Stomach (tissue), 9 donors: ENCODE data around the gene GRIK2. TPM values are rescaled to one million over a fixed set of nuclear protein-coding genes. Genes with fewer than 3 reads are reported as not detected.

Experiments
- DNase-seq, 2 donors: peaks; one replicate each; pipeline versions ENCODE4 v3.0.0 to v3.0.0-alpha.2; 2013 to 2019
- H3K27ac ChIP-seq, 5 donors: fragments of 200-600 bp in 4 of 5; sonication (generic) in 4 of 5; one replicate each; pipeline ENCODE4 v1.5.1; 2013 to 2019; ENCODE audit warnings: mild to moderate bottlenecking in 1 of 5, moderate library complexity in 1 of 5
- H3K27me3 ChIP-seq, 3 donors: fragments of 200-600 bp; sonication (generic); one replicate each; pipeline ENCODE4 v1.5.1; 2017 to 2019; ENCODE audit warnings: mixed run types in 1 of 3
- H3K36me3 ChIP-seq, 4 donors: fragments of 200-600 bp; sonication (generic); 1 replicate in 3 of 4; 2 replicates in 1 of 4; pipeline ENCODE4 v1.5.1; 2016 to 2019
- H3K4me1 ChIP-seq, 4 donors: fragments of 200-600 bp; sonication (generic); one replicate each; pipeline ENCODE4 v1.5.1; 2016 to 2019
- H3K4me3 ChIP-seq, 4 donors: fragments of 200-600 bp; sonication (generic) in 3 of 4; one replicate each; pipeline ENCODE4 v1.5.1; 2016 to 2019; ENCODE audit warnings: mild to moderate bottlenecking in 1 of 4
- H3K9me3 ChIP-seq, 4 donors: fragments of 200-600 bp; sonication (generic); one replicate each; pipeline ENCODE4 v1.5.1; 2016 to 2019
- EP300 ChIP-seq: sonication (generic); formaldehyde crosslinking; IDR thresholded peaks from one replicate; pipeline ENCODE4 v1.6.1; 2017; ENCODE audit warnings: antibody characterized with exemption
- POLR2A ChIP-seq, 4 donors: fragments of 450-650 bp; IDR thresholded peaks; one replicate each; pipeline ENCODE4 v1.6.1; 2016; ENCODE audit warnings: antibody characterized with exemption in 4 of 4, control low read depth in 2 of 4, mild to moderate bottlenecking in 1 of 4, moderate library complexity in 1 of 4
- POLR2AphosphoS5 ChIP-seq, 3 donors: sonication (generic); formaldehyde crosslinking; IDR thresholded peaks; one replicate each; pipeline ENCODE4 v1.6.1; 2016; ENCODE audit warnings: antibody characterized with exemption in 3 of 3
- WGBS, 5 donors: extraction: QIAGEN DNeasy Blood & Tissue Kit in 3 of 5; methylation state at CpG; one replicate each; pipeline versions ENCODE4 v1.1.5 to v1.1.7; 2013 to 2018; 5-methylcytosine and 5-hydroxymethylcytosine counted together
- intact Hi-C: fragments of 100-400 bp; cut with DNase I; formaldehyde crosslinking; loops from one replicate; pipeline ENCODE4 v1.15.1; 2023; ENCODE audit warnings: low total_unique reads
- polyA plus RNA-seq, 3 donors: library from polyadenylated mRNA; stranded (reverse); fragments of 200-250 nt; gene quantifications; one replicate each; pipeline ENCODE4 v1.2.3, GENCODE V29; 2013
- total RNA-seq, 5 donors: library from RNA; depleted of rRNA; stranded (reverse); fragments of >200 nt; gene quantifications; one replicate each; pipeline versions ENCODE4 v1.1.0 to v1.2.3, GENCODE V29; 2014 to 2016
- TF ChIP-seq, protein P1 (sequence below), 7 experiments: fragments of 450-650 bp in 4 of 7; fragments of 200-600 bp in 3 of 7; sonication (generic) in 3 of 7; IDR thresholded peaks; one replicate each; pipeline ENCODE4 v1.5.1; 2016 to 2019; ENCODE audit warnings: antibody characterized with exemption in 7 of 7, control low read depth in 2 of 7, mild to moderate bottlenecking in 1 of 7
- donor health status: healthy with polysubstance abuse.
- donor health status: Bipolar disorder and iron deficiency.
- donor health status: healthy.

GRIK2 gene
- total and polyA plus RNA-seq, 8 donors, result 0.06 to 7.7 (median 0.50) TPM; not detected in 3

DNA sequence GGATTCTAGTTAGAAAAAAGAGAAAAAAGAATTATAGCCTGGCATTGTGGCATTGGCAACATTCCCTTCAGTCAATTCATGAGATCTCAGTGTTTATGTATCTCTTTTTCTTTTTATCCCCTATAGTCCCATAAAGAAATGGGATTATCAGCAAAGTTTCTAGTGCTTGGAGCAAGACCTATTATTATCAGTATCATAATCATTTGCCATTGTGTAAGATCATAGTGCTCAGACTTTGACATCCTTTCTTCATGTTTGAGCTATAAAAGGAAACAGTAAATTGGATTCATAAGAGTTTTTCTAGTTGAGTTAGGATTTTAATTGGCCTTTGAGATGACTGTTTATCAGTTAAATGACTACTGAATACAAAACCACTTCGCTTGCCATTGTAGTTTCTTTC lies 295.6 kb downstream of the GRIK2 start:
- TF ChIP-seq EP300 (no peak), POLR2A (IDR thresholded peaks at IDR 0.05) (no peak), POLR2AphosphoS5 (IDR thresholded peaks at IDR 0.05) (no peak)
- TF ChIP-seq, protein P1, sequence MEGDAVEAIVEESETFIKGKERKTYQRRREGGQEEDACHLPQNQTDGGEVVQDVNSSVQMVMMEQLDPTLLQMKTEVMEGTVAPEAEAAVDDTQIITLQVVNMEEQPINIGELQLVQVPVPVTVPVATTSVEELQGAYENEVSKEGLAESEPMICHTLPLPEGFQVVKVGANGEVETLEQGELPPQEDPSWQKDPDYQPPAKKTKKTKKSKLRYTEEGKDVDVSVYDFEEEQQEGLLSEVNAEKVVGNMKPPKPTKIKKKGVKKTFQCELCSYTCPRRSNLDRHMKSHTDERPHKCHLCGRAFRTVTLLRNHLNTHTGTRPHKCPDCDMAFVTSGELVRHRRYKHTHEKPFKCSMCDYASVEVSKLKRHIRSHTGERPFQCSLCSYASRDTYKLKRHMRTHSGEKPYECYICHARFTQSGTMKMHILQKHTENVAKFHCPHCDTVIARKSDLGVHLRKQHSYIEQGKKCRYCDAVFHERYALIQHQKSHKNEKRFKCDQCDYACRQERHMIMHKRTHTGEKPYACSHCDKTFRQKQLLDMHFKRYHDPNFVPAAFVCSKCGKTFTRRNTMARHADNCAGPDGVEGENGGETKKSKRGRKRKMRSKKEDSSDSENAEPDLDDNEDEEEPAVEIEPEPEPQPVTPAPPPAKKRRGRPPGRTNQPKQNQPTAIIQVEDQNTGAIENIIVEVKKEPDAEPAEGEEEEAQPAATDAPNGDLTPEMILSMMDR (IDR thresholded peaks at IDR 0.05), result no peak
- H3K4me3 ChIP-seq, result no peak overlapping the region
- 69 to 76% (median 73%) methylated on average over 1 of the region's 1 CpG for WGBS, 5 donors
- H3K27me3 ChIP-seq, result no peaks in the 10 kb centered on the region
- intact Hi-C loops, result no loop called here
- no peaks in the 10 kb centered on the region for H3K4me1 ChIP-seq
- H3K36me3 ChIP-seq, result no peaks in the 10 kb centered on the region
- no peak for DNase-seq
- no peaks in the 10 kb centered on the region for H3K9me3 ChIP-seq
- no peak overlapping the region for H3K27ac ChIP-seq

DNA sequence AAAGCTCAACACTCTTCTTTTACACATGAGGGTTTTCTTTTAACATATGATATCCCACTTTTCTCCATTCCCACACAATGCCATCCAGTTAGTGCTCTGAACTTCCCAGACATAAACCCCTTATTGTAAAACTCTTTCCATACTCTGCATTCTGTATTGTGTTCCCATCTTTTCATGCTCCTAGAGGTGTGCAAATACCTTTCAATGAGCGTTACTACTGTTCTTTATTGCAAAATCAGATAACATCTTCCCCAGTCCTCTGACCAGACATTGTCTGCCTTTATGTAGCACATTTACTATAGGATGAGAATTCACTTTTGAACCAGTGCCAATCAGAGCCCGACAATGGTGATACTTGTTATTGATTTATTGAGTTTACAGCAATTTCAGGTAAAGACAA lies 296.2 kb downstream of the GRIK2 start:
- Histone ChIP-seq H3K4me1 (no peaks in the 10 kb centered on the region), H3K27me3 (no peaks in the 10 kb centered on the region), H3K4me3 (no peak overlapping the region), H3K9me3 (no peaks in the 10 kb centered on the region), H3K36me3 (no peaks in the 10 kb centered on the region), H3K27ac (no peak overlapping the region)
- no peak for TF ChIP-seq POLR2A (IDR thresholded peaks at IDR 0.05)
- TF ChIP-seq POLR2AphosphoS5 (IDR thresholded peaks at IDR 0.05), result no peak
- no peak for TF ChIP-seq EP300
- TF ChIP-seq, protein P1 (IDR thresholded peaks at IDR 0.05), result no peak
- 66 to 82% (median 76%) methylated on average over 2 of the region's 2 CpGs for WGBS, 5 donors
- intact Hi-C loops, result no loop called here
- DNase-seq, result no peak

DNA sequence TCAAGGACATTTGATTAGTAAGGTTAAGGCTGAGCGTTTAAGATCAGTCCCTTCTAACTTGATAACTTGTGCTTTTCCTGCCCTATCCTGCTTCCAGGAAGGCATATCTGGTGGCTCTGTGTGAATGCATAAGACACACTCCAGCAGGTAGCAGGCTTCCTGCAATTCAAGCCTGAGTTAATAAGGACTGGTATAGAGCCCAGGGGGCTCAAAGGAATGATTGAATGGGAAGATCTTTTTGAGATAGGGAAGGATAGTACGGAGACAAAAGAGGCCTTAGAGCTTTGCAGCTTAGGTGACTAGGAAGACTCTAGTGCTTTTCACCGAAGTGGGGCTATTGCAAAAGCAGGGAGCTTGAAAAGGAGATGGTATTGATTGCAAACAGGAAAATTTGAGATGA lies 307.1 kb downstream of the GRIK2 start:
- Histone ChIP-seq H3K9me3 (no peaks in the 10 kb centered on the region), H3K4me1 (no peaks in the 10 kb centered on the region), H3K27ac (no peak overlapping the region), H3K36me3 (no peaks in the 10 kb centered on the region), H3K4me3 (no peak overlapping the region), H3K27me3 (no peaks in the 10 kb centered on the region)
- DNase-seq, result no peak
- TF ChIP-seq POLR2A (IDR thresholded peaks at IDR 0.05), result no peak
- TF ChIP-seq POLR2AphosphoS5 (IDR thresholded peaks at IDR 0.05), result no peak
- TF ChIP-seq, protein P1 (IDR thresholded peaks at IDR 0.05), result no peak
- no peak for TF ChIP-seq EP300
- intact Hi-C loops, result no loop called here
- 36 to 56% (median 39%) methylated on average over 3 of the region's 3 CpGs for WGBS, 5 donors

DNA sequence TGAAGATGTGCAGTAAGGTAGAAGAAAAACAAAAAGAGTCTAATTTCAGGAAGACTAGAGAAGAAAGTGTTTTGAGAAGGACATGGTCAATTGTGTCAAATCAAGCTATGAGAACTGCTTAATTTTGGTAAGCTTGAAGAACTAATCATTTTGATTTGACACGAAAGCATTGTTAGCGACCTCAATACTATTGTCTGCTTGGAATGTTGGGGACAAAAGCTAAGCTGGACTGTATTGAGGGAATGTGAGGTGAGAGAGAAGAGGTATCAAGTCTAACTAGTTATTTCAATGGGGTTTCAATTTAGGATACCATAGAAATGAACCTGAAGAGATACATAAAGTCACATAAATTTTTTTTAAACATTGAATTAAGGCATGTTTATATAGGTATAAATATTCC lies 309.8 kb downstream of the GRIK2 start:
- DNase-seq, result no peak
- TF ChIP-seq, protein P1 (IDR thresholded peaks at IDR 0.05), result no peak
- TF ChIP-seq POLR2A (IDR thresholded peaks at IDR 0.05) (no peak), EP300 (no peak), POLR2AphosphoS5 (IDR thresholded peaks at IDR 0.05) (no peak)
- Histone ChIP-seq H3K4me1 (no peaks in the 10 kb centered on the region), H3K27ac (no peak overlapping the region), H3K36me3 (no peaks in the 10 kb centered on the region), H3K4me3 (no peak overlapping the region), H3K9me3 (no peaks in the 10 kb centered on the region), H3K27me3 (no peaks in the 10 kb centered on the region)
- intact Hi-C loops, result no loop called here
- 85 to 88% (median 88%) methylated on average over 2 of the region's 2 CpGs for WGBS, 5 donors
